ENCODE results near the gene HDAC4.

DNA sequence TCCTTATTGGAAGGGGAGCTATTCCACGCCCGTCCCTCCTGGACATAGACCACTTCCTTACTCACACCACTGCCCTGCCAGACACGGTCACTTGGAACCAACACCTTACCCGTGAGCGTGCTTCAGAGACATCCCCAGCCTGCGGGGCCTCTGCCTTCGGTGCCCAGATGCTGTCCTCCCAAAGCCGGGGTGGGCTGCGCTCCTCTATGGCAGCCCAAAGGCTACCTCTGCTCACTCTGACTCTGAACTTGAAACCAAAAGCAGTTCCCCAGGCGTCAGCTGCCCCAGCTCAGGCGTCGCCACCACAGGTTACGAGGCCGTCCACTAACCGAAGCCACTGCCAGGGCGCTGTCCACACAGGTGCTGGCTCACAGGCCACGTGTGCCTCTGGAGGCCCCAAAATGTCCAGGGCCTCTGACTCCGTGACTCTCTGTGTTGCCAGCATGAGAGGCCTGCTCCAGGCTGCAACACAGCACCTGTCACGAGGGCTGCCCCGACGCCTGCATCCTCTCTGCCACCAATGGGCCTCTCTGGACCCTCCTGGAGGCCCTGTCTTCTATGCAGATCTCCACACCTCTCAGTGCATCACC is 23.8 kb downstream of the HDAC4 start:
- TF ChIP-seq KDM1A (IDR thresholded peaks at IDR 0.05; ENCODE audit: borderline replicate concordance), result no peak
- TF ChIP-seq, protein P1, sequence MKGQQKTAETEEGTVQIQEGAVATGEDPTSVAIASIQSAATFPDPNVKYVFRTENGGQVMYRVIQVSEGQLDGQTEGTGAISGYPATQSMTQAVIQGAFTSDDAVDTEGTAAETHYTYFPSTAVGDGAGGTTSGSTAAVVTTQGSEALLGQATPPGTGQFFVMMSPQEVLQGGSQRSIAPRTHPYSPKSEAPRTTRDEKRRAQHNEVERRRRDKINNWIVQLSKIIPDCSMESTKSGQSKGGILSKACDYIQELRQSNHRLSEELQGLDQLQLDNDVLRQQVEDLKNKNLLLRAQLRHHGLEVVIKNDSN (IDR thresholded peaks at IDR 0.05; ENCODE audit: borderline replicate concordance, extremely low read length, insufficient read depth, low read depth, low read length), result no peak
- no peak for TF ChIP-seq ATF7 (IDR thresholded peaks at IDR 0.05; ENCODE audit: low read depth)
- TF ChIP-seq, protein P2, sequence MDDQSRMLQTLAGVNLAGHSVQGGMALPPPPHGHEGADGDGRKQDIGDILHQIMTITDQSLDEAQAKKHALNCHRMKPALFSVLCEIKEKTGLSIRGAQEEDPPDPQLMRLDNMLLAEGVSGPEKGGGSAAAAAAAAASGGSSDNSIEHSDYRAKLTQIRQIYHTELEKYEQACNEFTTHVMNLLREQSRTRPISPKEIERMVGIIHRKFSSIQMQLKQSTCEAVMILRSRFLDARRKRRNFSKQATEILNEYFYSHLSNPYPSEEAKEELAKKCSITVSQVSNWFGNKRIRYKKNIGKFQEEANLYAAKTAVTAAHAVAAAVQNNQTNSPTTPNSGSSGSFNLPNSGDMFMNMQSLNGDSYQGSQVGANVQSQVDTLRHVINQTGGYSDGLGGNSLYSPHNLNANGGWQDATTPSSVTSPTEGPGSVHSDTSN (IDR thresholded peaks at IDR 0.05; ENCODE audit: insufficient replicate concordance, low read depth, low read length), result no peak
- TF ChIP-seq GABPA (IDR thresholded peaks at IDR 0.05; ENCODE audit: low read depth), result no peak
- TF ChIP-seq, protein P3, sequence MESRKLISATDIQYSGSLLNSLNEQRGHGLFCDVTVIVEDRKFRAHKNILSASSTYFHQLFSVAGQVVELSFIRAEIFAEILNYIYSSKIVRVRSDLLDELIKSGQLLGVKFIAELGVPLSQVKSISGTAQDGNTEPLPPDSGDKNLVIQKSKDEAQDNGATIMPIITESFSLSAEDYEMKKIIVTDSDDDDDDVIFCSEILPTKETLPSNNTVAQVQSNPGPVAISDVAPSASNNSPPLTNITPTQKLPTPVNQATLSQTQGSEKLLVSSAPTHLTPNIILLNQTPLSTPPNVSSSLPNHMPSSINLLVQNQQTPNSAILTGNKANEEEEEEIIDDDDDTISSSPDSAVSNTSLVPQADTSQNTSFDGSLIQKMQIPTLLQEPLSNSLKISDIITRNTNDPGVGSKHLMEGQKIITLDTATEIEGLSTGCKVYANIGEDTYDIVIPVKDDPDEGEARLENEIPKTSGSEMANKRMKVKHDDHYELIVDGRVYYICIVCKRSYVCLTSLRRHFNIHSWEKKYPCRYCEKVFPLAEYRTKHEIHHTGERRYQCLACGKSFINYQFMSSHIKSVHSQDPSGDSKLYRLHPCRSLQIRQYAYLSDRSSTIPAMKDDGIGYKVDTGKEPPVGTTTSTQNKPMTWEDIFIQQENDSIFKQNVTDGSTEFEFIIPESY (IDR thresholded peaks at IDR 0.05), result no peak
- no peak for TF ChIP-seq SUZ12 (IDR thresholded peaks at IDR 0.05; ENCODE audit: unreplicated experiment)
- no peak for TF ChIP-seq DPF2 (IDR thresholded peaks at IDR 0.05)
- TF ChIP-seq, protein P4, sequence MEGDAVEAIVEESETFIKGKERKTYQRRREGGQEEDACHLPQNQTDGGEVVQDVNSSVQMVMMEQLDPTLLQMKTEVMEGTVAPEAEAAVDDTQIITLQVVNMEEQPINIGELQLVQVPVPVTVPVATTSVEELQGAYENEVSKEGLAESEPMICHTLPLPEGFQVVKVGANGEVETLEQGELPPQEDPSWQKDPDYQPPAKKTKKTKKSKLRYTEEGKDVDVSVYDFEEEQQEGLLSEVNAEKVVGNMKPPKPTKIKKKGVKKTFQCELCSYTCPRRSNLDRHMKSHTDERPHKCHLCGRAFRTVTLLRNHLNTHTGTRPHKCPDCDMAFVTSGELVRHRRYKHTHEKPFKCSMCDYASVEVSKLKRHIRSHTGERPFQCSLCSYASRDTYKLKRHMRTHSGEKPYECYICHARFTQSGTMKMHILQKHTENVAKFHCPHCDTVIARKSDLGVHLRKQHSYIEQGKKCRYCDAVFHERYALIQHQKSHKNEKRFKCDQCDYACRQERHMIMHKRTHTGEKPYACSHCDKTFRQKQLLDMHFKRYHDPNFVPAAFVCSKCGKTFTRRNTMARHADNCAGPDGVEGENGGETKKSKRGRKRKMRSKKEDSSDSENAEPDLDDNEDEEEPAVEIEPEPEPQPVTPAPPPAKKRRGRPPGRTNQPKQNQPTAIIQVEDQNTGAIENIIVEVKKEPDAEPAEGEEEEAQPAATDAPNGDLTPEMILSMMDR (IDR thresholded peaks at IDR 0.05 in 2 of 3, conservative IDR thresholded peaks at IDR 0.05 in 1 of 3; ENCODE audit: control insufficient read depth in 2 of 3, extremely low read depth in 1 of 3, insufficient read depth in 1 of 3, low read depth in 3 of 3, low read length in 3 of 3), result no peak
- TF ChIP-seq NRF1 (conservative IDR thresholded peaks at IDR 0.05; ENCODE audit: low read depth, low read length), result no peak
- TF ChIP-seq, protein P5, sequence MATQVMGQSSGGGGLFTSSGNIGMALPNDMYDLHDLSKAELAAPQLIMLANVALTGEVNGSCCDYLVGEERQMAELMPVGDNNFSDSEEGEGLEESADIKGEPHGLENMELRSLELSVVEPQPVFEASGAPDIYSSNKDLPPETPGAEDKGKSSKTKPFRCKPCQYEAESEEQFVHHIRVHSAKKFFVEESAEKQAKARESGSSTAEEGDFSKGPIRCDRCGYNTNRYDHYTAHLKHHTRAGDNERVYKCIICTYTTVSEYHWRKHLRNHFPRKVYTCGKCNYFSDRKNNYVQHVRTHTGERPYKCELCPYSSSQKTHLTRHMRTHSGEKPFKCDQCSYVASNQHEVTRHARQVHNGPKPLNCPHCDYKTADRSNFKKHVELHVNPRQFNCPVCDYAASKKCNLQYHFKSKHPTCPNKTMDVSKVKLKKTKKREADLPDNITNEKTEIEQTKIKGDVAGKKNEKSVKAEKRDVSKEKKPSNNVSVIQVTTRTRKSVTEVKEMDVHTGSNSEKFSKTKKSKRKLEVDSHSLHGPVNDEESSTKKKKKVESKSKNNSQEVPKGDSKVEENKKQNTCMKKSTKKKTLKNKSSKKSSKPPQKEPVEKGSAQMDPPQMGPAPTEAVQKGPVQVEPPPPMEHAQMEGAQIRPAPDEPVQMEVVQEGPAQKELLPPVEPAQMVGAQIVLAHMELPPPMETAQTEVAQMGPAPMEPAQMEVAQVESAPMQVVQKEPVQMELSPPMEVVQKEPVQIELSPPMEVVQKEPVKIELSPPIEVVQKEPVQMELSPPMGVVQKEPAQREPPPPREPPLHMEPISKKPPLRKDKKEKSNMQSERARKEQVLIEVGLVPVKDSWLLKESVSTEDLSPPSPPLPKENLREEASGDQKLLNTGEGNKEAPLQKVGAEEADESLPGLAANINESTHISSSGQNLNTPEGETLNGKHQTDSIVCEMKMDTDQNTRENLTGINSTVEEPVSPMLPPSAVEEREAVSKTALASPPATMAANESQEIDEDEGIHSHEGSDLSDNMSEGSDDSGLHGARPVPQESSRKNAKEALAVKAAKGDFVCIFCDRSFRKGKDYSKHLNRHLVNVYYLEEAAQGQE (IDR thresholded peaks at IDR 0.05; ENCODE audit: low read depth, low read length), result no peak
- TF ChIP-seq, protein P6, sequence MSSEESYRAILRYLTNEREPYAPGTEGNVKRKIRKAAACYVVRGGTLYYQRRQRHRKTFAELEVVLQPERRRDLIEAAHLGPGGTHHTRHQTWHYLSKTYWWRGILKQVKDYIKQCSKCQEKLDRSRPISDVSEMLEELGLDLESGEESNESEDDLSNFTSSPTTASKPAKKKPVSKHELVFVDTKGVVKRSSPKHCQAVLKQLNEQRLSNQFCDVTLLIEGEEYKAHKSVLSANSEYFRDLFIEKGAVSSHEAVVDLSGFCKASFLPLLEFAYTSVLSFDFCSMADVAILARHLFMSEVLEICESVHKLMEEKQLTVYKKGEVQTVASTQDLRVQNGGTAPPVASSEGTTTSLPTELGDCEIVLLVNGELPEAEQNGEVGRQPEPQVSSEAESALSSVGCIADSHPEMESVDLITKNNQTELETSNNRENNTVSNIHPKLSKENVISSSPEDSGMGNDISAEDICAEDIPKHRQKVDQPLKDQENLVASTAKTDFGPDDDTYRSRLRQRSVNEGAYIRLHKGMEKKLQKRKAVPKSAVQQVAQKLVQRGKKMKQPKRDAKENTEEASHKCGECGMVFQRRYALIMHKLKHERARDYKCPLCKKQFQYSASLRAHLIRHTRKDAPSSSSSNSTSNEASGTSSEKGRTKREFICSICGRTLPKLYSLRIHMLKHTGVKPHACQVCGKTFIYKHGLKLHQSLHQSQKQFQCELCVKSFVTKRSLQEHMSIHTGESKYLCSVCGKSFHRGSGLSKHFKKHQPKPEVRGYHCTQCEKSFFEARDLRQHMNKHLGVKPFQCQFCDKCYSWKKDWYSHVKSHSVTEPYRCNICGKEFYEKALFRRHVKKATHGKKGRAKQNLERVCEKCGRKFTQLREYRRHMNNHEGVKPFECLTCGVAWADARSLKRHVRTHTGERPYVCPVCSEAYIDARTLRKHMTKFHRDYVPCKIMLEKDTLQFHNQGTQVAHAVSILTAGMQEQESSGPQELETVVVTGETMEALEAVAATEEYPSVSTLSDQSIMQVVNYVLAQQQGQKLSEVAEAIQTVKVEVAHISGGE (CRISPR knock-in tag; IDR thresholded peaks at IDR 0.05), result no peak
- TF ChIP-seq, protein P7, sequence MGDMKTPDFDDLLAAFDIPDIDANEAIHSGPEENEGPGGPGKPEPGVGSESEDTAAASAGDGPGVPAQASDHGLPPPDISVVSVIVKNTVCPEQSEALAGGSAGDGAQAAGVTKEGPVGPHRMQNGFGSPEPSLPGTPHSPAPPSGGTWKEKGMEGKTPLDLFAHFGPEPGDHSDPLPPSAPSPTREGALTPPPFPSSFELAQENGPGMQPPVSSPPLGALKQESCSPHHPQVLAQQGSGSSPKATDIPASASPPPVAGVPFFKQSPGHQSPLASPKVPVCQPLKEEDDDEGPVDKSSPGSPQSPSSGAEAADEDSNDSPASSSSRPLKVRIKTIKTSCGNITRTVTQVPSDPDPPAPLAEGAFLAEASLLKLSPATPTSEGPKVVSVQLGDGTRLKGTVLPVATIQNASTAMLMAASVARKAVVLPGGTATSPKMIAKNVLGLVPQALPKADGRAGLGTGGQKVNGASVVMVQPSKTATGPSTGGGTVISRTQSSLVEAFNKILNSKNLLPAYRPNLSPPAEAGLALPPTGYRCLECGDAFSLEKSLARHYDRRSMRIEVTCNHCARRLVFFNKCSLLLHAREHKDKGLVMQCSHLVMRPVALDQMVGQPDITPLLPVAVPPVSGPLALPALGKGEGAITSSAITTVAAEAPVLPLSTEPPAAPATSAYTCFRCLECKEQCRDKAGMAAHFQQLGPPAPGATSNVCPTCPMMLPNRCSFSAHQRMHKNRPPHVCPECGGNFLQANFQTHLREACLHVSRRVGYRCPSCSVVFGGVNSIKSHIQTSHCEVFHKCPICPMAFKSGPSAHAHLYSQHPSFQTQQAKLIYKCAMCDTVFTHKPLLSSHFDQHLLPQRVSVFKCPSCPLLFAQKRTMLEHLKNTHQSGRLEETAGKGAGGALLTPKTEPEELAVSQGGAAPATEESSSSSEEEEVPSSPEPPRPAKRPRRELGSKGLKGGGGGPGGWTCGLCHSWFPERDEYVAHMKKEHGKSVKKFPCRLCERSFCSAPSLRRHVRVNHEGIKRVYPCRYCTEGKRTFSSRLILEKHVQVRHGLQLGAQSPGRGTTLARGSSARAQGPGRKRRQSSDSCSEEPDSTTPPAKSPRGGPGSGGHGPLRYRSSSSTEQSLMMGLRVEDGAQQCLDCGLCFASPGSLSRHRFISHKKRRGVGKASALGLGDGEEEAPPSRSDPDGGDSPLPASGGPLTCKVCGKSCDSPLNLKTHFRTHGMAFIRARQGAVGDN (IDR thresholded peaks at IDR 0.05), result no peak
- TF ChIP-seq SPI1 (IDR thresholded peaks at IDR 0.05; ENCODE audit: borderline replicate concordance, insufficient read depth, low read depth, low read length), result no peak

Data from GM12878 (cell line).